Fibroblast of lung (primary cell): ENCODE results near the gene MAML2. TPM values are rescaled to one million over a fixed set of nuclear protein-coding genes. Genes with fewer than 3 reads are reported as not detected.

Experiments
- DNase-seq, 2 donors: peaks; one replicate each; pipeline versions ENCODE4 v3.0.0 to v3.0.0-alpha.2; 2010; ENCODE audit warnings: low read depth in 2 of 2
- H2AFZ ChIP-seq: 2 replicates; pipeline ENCODE4 v1.5.1; 2012; ENCODE audit warnings: low read length, control low read depth, inconsistent platforms
- H3K27ac ChIP-seq: 2 replicates; pipeline ENCODE4 v1.5.1; 2011; ENCODE audit warnings: low read length, control low read depth; ENCODE audit not compliant: insufficient read depth
- H3K27me3 ChIP-seq: 2 replicates; pipeline ENCODE4 v1.5.1; 2011; ENCODE audit warnings: mild to moderate bottlenecking, low read length; ENCODE audit not compliant: control insufficient read depth, insufficient read depth
- H3K36me3 ChIP-seq: 2 replicates; pipeline ENCODE4 v1.5.1; 2011; ENCODE audit warnings: low read length; ENCODE audit not compliant: control insufficient read depth, insufficient read depth
- H3K4me1 ChIP-seq: 2 replicates; pipeline ENCODE4 v1.5.1; 2011; ENCODE audit warnings: low read length; ENCODE audit not compliant: control insufficient read depth, insufficient read depth; ENCODE audit errors: extremely low read depth
- H3K4me2 ChIP-seq: 2 replicates; pipeline ENCODE4 v1.5.1; 2011; ENCODE audit warnings: low read length, control low read depth; ENCODE audit not compliant: insufficient read depth; ENCODE audit errors: extremely low read depth
- H3K4me3 ChIP-seq, 4 experiments: fragments of 200-600 bp in 1 of 4; sonication (generic) in 1 of 4; replicated peaks in 1 of 4; 2 replicates each; pipeline ENCODE4 v1.5.1; 2011 to 2016; ENCODE audit warnings: low read length in 4 of 4, low read depth in 3 of 4, mild to moderate bottlenecking in 3 of 4, control low read depth in 2 of 4, inconsistent platforms in 1 of 4, mixed read lengths in 1 of 4; ENCODE audit not compliant: insufficient read depth in 1 of 4; ENCODE audit errors: control extremely low read depth in 1 of 4
- H3K79me2 ChIP-seq: 2 replicates; pipeline ENCODE4 v1.5.1; 2012; ENCODE audit warnings: mild to moderate bottlenecking, low read length, inconsistent platforms; ENCODE audit not compliant: control insufficient read depth, insufficient read depth
- H3K9ac ChIP-seq: 2 replicates; pipeline ENCODE4 v1.5.1; 2011; ENCODE audit warnings: mild to moderate bottlenecking, low read length, control low read depth; ENCODE audit not compliant: insufficient read depth
- H3K9me3 ChIP-seq: 2 replicates; pipeline ENCODE4 v1.5.1; 2012; ENCODE audit warnings: low read depth, low read length; ENCODE audit not compliant: control insufficient read depth, insufficient read depth
- H4K20me1 ChIP-seq: 2 replicates; pipeline ENCODE4 v1.5.1; 2011; ENCODE audit warnings: low read length; ENCODE audit not compliant: control insufficient read depth, insufficient read depth; ENCODE audit errors: extremely low read depth
- EZH2 ChIP-seq: IDR thresholded peaks from 2 replicates; pipeline ENCODE4 v1.5.1; 2012; ENCODE audit warnings: low read length, control low read depth, mild to moderate bottlenecking; ENCODE audit errors: missing control alignments
- polyA plus RNA-seq, 2 donors: library from polyadenylated mRNA; depleted of rRNA in 1 of 2; stranded (reverse) in 1 of 2; unstranded in 1 of 2; fragments of >200 nt; gene quantifications; 2 replicates each; pipeline ENCODE4 v1.2.1, GENCODE V29; 2011 to 2012; ENCODE audit warnings: missing spikeins in 1 of 2
- total RNA-seq: library from RNA; depleted of rRNA; stranded (reverse); fragments of >200 nt; gene quantifications from 2 replicates; pipeline ENCODE4 v1.2.1, GENCODE V29; 2014
- TF ChIP-seq, protein P1 (sequence below), 2 donors: IDR thresholded peaks in 1 of 2; conservative IDR thresholded peaks in 1 of 2; 1 replicate in 1 of 2; 2 replicates in 1 of 2; pipeline ENCODE4 v1.5.1; 2011 to 2012; ENCODE audit warnings: low read length in 2 of 2, control low read depth in 1 of 2, inconsistent platforms in 1 of 2, low read depth in 1 of 2, mild to moderate bottlenecking in 1 of 2

Gene MAML2
- total and polyA plus RNA-seq, 2 donors (not counting 1 experiment from before 2014, with no cell fraction given) = 13.0 to 19.0 TPM

DNA sequence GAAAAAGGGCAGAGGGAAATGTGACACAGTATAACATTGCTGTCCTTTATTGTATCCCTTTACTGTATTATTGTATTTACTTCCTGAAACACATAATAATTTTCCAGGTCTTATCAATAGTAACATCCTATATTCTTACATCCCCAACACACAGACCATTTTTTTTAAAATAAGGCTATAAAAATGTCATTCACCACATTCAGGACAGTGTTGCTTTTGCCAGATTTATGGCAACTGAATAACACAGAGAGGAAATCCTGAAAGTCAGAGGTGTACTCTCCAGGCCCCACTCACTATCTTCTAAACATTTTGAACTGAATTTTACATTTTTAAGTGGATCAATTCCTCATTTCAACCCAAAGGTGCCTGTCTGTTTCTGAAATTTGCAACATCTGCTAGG, 314.2 kb downstream of the MAML2 start:
- no peak for DNase-seq
- no peak overlapping the region for H3K9ac ChIP-seq
- H3K4me1 ChIP-seq = no peaks in the 10 kb centered on the region
- H3K4me2 ChIP-seq = no peak overlapping the region
- H3K79me2 ChIP-seq = no peaks in the 10 kb centered on the region
- no peak overlapping the region for H2AFZ ChIP-seq
- H3K9me3 ChIP-seq = no peaks in the 10 kb centered on the region
- H3K36me3 ChIP-seq = no peaks in the 10 kb centered on the region
- no peaks in the 10 kb centered on the region for H4K20me1 ChIP-seq
- no peaks in the 10 kb centered on the region for H3K27me3 ChIP-seq
- H3K4me3 ChIP-seq = no peak overlapping the region
- TF ChIP-seq, protein P1, sequence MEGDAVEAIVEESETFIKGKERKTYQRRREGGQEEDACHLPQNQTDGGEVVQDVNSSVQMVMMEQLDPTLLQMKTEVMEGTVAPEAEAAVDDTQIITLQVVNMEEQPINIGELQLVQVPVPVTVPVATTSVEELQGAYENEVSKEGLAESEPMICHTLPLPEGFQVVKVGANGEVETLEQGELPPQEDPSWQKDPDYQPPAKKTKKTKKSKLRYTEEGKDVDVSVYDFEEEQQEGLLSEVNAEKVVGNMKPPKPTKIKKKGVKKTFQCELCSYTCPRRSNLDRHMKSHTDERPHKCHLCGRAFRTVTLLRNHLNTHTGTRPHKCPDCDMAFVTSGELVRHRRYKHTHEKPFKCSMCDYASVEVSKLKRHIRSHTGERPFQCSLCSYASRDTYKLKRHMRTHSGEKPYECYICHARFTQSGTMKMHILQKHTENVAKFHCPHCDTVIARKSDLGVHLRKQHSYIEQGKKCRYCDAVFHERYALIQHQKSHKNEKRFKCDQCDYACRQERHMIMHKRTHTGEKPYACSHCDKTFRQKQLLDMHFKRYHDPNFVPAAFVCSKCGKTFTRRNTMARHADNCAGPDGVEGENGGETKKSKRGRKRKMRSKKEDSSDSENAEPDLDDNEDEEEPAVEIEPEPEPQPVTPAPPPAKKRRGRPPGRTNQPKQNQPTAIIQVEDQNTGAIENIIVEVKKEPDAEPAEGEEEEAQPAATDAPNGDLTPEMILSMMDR (conservative IDR thresholded peaks at IDR 0.05 in 1 of 2, IDR thresholded peaks at IDR 0.05 in 1 of 2; ENCODE audit: low read depth in 1 of 2, low read length in 2 of 2) = no peak
- TF ChIP-seq EZH2 = no peak
- no peak overlapping the region for H3K27ac ChIP-seq

DNA sequence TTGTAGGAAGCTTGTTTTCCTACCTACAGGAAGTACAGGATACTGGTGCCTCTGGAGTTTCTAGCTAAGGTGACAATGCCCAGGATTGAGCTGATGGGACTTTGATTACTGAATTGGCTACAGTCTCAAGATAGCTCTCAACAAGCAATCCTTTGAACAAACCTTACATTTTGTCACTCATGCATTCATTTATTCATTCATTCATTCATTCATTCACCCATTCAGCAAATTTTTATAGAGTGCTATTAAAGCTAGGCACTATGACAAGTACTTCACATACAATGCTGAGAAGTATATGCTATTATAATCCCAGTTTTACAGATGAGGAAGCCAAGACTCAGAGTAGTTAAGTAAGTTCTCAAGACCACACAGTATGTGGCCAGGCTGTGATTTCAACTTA, 316.0 kb downstream of the MAML2 start:
- no peaks in the 10 kb centered on the region for H3K79me2 ChIP-seq
- TF ChIP-seq, protein P1 (conservative IDR thresholded peaks at IDR 0.05 in 1 of 2, IDR thresholded peaks at IDR 0.05 in 1 of 2; ENCODE audit: low read depth in 1 of 2, low read length in 2 of 2) = no peak
- no peak for TF ChIP-seq EZH2

DNA sequence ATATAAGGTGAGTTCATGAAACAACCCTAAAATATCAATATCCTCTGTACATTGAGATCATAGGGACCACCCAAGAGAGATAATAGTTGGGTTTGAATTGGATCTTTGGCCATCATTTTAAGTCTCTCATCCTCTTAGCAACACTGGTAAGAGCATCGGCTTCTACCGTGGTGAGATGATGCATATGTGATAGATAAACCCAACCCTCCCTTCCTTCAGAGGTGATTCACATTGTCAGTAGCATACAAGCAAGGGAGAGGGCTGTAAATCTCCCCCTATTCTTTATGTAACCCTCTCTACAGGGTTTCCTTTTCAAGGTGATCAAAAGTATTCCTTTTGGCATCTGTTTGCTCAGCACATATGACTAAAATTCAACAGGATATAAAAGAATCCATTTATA, 316.7 kb downstream of the MAML2 start:
- Histone ChIP-seq H3K4me3 (no peak overlapping the region), H3K9ac (no peak overlapping the region), H4K20me1 (no peaks in the 10 kb centered on the region), H3K4me2 (no peak overlapping the region), H3K9me3 (no peaks in the 10 kb centered on the region), H3K27ac (no peak overlapping the region), H2AFZ (no peak overlapping the region), H3K36me3 (no peaks in the 10 kb centered on the region), H3K27me3 (no peaks in the 10 kb centered on the region), H3K79me2 (no peaks in the 10 kb centered on the region), H3K4me1 (no peaks in the 10 kb centered on the region)
- DNase-seq = no peak
- TF ChIP-seq, protein P1 (conservative IDR thresholded peaks at IDR 0.05 in 1 of 2, IDR thresholded peaks at IDR 0.05 in 1 of 2; ENCODE audit: low read depth in 1 of 2, low read length in 2 of 2) = no peak
- TF ChIP-seq EZH2 = no peak

More for the DNA sequence above, 316.0 kb downstream of the MAML2 start:
- Histone ChIP-seq H3K27ac (no peak overlapping the region), H4K20me1 (no peaks in the 10 kb centered on the region), H3K4me1 (no peaks in the 10 kb centered on the region), H3K9me3 (no peaks in the 10 kb centered on the region), H3K27me3 (no peaks in the 10 kb centered on the region), H2AFZ (no peak overlapping the region), H3K9ac (no peak overlapping the region), H3K4me3 (no peak overlapping the region), H3K4me2 (no peak overlapping the region), H3K36me3 (no peaks in the 10 kb centered on the region)
- DNase-seq = no peak
